GM23338 (cell line): ENCODE results near the gene SLC8B1. TPM values are rescaled to one million over a fixed set of nuclear protein-coding genes. Genes with fewer than 3 reads are reported as not detected.

ENCODE experiments used
- ATAC-seq: fragments of 200-7000 bp; cut with Tn5 transposase; 3 replicates; pipeline ENCODE4 v1.9.1; 2020
- DNase-seq: peaks from one replicate; pipeline ENCODE4 v3.0.0-alpha.2; 2015; ENCODE audit warnings: low spot score
- H2AFZ ChIP-seq: fragments of 200-600 bp; sonication (generic); 2 replicates; pipeline ENCODE4 v1.8.0; 2016; ENCODE audit warnings: antibody characterized with exemption, mild to moderate bottlenecking, moderate library complexity
- H3F3A ChIP-seq: fragments of 200-600 bp; sonication (generic); replicated peaks from 2 replicates; pipeline ENCODE4 v1.8.0; 2017; ENCODE audit warnings: antibody characterized with exemption, mixed run types, low read depth
- H3K27ac ChIP-seq: fragments of 200-600 bp; sonication (generic); 2 replicates; pipeline ENCODE4 v1.6.1; 2016; ENCODE audit warnings: low read depth
- H3K27me3 ChIP-seq: fragments of 200-600 bp; sonication (generic); 2 replicates; pipeline ENCODE4 v1.8.0; 2016; ENCODE audit warnings: mild to moderate bottlenecking, mixed run types, moderate library complexity; ENCODE audit not compliant: insufficient read depth
- H3K36me3 ChIP-seq: fragments of 200-600 bp; sonication (generic); 2 replicates; pipeline ENCODE4 v1.8.0; 2016; ENCODE audit warnings: mild to moderate bottlenecking; ENCODE audit not compliant: insufficient read depth
- H3K4me1 ChIP-seq: fragments of 200-600 bp; sonication (generic); 2 replicates; pipeline ENCODE4 v1.8.0; 2016; ENCODE audit warnings: mild to moderate bottlenecking, moderate library complexity; ENCODE audit not compliant: insufficient read depth
- H3K4me2 ChIP-seq: fragments of 200-600 bp; sonication (generic); 2 replicates; pipeline ENCODE4 v1.7.1; 2017; ENCODE audit warnings: mixed run types
- H3K4me3 ChIP-seq: fragments of 200-600 bp; sonication (generic); 2 replicates; pipeline ENCODE4 v1.6.1; 2016; ENCODE audit warnings: mixed run types
- H3K79me2 ChIP-seq: fragments of 200-600 bp; sonication (generic); replicated peaks from 2 replicates; pipeline ENCODE4 v1.8.0; 2017; ENCODE audit warnings: mild to moderate bottlenecking; ENCODE audit not compliant: insufficient read depth
- H3K9me2 ChIP-seq: fragments of 200-600 bp; sonication (generic); 2 replicates; pipeline ENCODE4 v1.8.0; 2017; ENCODE audit not compliant: insufficient read depth
- H4K20me1 ChIP-seq: fragments of 200-600 bp; sonication (generic); replicated peaks from 2 replicates; pipeline ENCODE4 v1.8.0; 2017; ENCODE audit warnings: mild to moderate bottlenecking; ENCODE audit not compliant: insufficient read depth
- H3K27ac Mint-ChIP-seq: 2 replicates; pipeline ENCODE4 v1.8.0; 2020; ENCODE audit warnings: inconsistent platforms, mild to moderate bottlenecking, moderate library complexity, mixed read lengths
- H3K27me3 Mint-ChIP-seq: 3 replicates; pipeline ENCODE4 v1.8.0; 2022; ENCODE audit warnings: low read depth, mild to moderate bottlenecking, moderate library complexity, mixed read lengths, inconsistent platforms; ENCODE audit not compliant: insufficient read depth, poor library complexity
- H3K36me3 Mint-ChIP-seq: 3 replicates; pipeline ENCODE4 v1.8.0; 2021; ENCODE audit warnings: low read depth, mild to moderate bottlenecking, inconsistent platforms, moderate library complexity, mixed read lengths
- H3K4me1 Mint-ChIP-seq: 3 replicates; pipeline ENCODE4 v1.8.0; 2020; ENCODE audit warnings: mild to moderate bottlenecking, inconsistent platforms, mixed read lengths
- H3K4me3 Mint-ChIP-seq: 3 replicates; pipeline ENCODE4 v1.8.0; 2021; ENCODE audit warnings: moderate library complexity, mild to moderate bottlenecking, inconsistent platforms, mixed read lengths
- H3K9me3 Mint-ChIP-seq: 3 replicates; pipeline ENCODE4 v1.8.0; 2020; ENCODE audit warnings: moderate library complexity, mild to moderate bottlenecking, inconsistent platforms, mixed read lengths
- CREB1 ChIP-seq: fragments of 250-450 bp; sonication (Bioruptor Pico); IDR thresholded peaks from 2 replicates; pipeline ENCODE4 v1.5.0; 2020; ENCODE audit warnings: low read depth, mild to moderate bottlenecking, moderate library complexity
- EZH2phosphoT487 ChIP-seq: fragments of 200-600 bp; sonication (generic); IDR thresholded peaks from one replicate; pipeline ENCODE4 v1.8.1; 2018; ENCODE audit warnings: antibody characterized with exemption; ENCODE audit not compliant: unreplicated experiment
- polyA plus RNA-seq: library from polyadenylated mRNA; unstranded; fragments of >200 nt; fragmentation: Nextera tagmentation; extraction: Ambion mirVana; gene quantifications from 2 replicates; pipeline ENCODE4 v1.2.1, GENCODE V29; 2016
- total RNA-seq: library from RNA; depleted of rRNA; stranded (reverse); fragments of >200 nt; shearing (Covaris generic); gene quantifications from 2 replicates; pipeline ENCODE4 v1.2.3, GENCODE V29; 2014
- TF ChIP-seq, protein P1 (sequence below): fragments of 250-450 bp; sonication (Bioruptor Pico); IDR thresholded peaks from 2 replicates; pipeline ENCODE4 v1.5.0; 2020; ENCODE audit warnings: mild to moderate bottlenecking, moderate library complexity
- TF ChIP-seq, protein P2 (sequence below): IDR thresholded peaks from one replicate; pipeline ENCODE4 v1.6.1; 2018; ENCODE audit warnings: antibody characterized with exemption; ENCODE audit not compliant: unreplicated experiment

SLC8B1 gene
- total and polyA plus RNA-seq, 2 experiments from 2014 or later: 6.0 to 8.9 TPM

- no peak for TF ChIP-seq CREB1 (CRISPR knock-in tag)
- TF ChIP-seq, protein P1, sequence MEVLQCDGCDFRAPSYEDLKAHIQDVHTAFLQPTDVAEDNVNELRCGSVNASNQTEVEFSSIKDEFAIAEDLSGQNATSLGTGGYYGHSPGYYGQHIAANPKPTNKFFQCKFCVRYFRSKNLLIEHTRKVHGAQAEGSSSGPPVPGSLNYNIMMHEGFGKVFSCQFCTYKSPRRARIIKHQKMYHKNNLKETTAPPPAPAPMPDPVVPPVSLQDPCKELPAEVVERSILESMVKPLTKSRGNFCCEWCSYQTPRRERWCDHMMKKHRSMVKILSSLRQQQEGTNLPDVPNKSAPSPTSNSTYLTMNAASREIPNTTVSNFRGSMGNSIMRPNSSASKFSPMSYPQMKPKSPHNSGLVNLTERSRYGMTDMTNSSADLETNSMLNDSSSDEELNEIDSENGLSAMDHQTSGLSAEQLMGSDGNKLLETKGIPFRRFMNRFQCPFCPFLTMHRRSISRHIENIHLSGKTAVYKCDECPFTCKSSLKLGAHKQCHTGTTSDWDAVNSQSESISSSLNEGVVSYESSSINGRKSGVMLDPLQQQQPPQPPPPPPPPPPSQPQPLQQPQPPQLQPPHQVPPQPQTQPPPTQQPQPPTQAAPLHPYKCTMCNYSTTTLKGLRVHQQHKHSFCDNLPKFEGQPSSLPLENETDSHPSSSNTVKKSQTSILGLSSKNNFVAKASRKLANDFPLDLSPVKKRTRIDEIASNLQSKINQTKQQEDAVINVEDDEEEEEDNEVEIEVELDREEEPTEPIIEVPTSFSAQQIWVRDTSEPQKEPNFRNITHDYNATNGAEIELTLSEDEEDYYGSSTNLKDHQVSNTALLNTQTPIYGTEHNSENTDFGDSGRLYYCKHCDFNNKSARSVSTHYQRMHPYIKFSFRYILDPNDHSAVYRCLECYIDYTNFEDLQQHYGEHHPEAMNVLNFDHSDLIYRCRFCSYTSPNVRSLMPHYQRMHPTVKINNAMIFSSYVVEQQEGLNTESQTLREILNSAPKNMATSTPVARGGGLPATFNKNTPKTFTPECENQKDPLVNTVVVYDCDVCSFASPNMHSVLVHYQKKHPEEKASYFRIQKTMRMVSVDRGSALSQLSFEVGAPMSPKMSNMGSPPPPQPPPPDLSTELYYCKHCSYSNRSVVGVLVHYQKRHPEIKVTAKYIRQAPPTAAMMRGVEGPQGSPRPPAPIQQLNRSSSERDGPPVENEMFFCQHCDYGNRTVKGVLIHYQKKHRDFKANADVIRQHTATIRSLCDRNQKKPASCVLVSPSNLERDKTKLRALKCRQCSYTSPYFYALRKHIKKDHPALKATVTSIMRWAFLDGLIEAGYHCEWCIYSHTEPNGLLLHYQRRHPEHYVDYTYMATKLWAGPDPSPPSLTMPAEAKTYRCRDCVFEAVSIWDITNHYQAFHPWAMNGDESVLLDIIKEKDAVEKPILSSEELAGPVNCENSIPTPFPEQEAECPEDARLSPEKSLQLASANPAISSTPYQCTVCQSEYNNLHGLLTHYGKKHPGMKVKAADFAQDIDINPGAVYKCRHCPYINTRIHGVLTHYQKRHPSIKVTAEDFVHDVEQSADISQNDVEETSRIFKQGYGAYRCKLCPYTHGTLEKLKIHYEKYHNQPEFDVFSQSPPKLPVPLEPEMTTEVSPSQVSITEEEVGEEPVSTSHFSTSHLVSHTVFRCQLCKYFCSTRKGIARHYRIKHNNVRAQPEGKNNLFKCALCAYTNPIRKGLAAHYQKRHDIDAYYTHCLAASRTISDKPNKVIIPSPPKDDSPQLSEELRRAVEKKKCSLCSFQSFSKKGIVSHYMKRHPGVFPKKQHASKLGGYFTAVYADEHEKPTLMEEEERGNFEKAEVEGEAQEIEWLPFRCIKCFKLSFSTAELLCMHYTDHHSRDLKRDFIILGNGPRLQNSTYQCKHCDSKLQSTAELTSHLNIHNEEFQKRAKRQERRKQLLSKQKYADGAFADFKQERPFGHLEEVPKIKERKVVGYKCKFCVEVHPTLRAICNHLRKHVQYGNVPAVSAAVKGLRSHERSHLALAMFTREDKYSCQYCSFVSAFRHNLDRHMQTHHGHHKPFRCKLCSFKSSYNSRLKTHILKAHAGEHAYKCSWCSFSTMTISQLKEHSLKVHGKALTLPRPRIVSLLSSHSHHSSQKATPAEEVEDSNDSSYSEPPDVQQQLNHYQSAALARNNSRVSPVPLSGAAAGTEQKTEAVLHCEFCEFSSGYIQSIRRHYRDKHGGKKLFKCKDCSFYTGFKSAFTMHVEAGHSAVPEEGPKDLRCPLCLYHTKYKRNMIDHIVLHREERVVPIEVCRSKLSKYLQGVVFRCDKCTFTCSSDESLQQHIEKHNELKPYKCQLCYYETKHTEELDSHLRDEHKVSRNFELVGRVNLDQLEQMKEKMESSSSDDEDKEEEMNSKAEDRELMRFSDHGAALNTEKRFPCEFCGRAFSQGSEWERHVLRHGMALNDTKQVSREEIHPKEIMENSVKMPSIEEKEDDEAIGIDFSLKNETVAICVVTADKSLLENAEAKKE: no peak
Measured at GRCh38 chr12:113297214-113297587, 37.7 kb downstream of the SLC8B1 start (continued).

GRCh38 chr12:113296557-113297213 is 38.2 kb downstream of the SLC8B1 start:
- Histone ChIP-seq H3K4me2 (no peak overlapping the region), H3K36me3 (no peaks in the 10 kb centered on the region), H3K27ac (0 out of 2 replicates have a peak overlapping the region, but pooled peaks have one; percentile 45), H3F3A (no peaks in the 10 kb centered on the region), H3K79me2 (no peaks in the 10 kb centered on the region), H3K27me3 (no peaks in the 10 kb centered on the region), H3K9me2 (no peaks in the 10 kb centered on the region), H3K4me1 (peaks cover 8% of the 10 kb centered on the region; the same call in 1 of the 2 replicates), H3K4me3 (no peak overlapping the region), H2AFZ (no peak overlapping the region), H4K20me1 (no peaks in the 10 kb centered on the region)
- no peaks in the 10 kb centered on the region; the same call in 2 of the 3 replicates for H3K9me3 Mint-ChIP-seq
- peaks cover 10% of the 10 kb centered on the region for H3K36me3 Mint-ChIP-seq
- H3K27ac Mint-ChIP-seq: no peak overlapping the region
- peaks cover 10% of the 10 kb centered on the region for H3K27me3 Mint-ChIP-seq
- DNase-seq (no peak), ATAC-seq (no peak)
- no peak overlapping the region for H3K4me3 Mint-ChIP-seq
- peaks cover 14% of the 10 kb centered on the region for H3K4me1 Mint-ChIP-seq
- TF ChIP-seq CREB1 (CRISPR knock-in tag): no peak
- TF ChIP-seq, protein P2, sequence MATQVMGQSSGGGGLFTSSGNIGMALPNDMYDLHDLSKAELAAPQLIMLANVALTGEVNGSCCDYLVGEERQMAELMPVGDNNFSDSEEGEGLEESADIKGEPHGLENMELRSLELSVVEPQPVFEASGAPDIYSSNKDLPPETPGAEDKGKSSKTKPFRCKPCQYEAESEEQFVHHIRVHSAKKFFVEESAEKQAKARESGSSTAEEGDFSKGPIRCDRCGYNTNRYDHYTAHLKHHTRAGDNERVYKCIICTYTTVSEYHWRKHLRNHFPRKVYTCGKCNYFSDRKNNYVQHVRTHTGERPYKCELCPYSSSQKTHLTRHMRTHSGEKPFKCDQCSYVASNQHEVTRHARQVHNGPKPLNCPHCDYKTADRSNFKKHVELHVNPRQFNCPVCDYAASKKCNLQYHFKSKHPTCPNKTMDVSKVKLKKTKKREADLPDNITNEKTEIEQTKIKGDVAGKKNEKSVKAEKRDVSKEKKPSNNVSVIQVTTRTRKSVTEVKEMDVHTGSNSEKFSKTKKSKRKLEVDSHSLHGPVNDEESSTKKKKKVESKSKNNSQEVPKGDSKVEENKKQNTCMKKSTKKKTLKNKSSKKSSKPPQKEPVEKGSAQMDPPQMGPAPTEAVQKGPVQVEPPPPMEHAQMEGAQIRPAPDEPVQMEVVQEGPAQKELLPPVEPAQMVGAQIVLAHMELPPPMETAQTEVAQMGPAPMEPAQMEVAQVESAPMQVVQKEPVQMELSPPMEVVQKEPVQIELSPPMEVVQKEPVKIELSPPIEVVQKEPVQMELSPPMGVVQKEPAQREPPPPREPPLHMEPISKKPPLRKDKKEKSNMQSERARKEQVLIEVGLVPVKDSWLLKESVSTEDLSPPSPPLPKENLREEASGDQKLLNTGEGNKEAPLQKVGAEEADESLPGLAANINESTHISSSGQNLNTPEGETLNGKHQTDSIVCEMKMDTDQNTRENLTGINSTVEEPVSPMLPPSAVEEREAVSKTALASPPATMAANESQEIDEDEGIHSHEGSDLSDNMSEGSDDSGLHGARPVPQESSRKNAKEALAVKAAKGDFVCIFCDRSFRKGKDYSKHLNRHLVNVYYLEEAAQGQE: no peak
- no peak for TF ChIP-seq EZH2phosphoT487
- TF ChIP-seq, protein P1: no peak
